ENCODE measurements around the gene RRAD.
"Not testable (repeated sequence)": the region's sequence is repeated elsewhere in the genome, so short reads cannot be mapped to it uniquely, and the experiment has no call there.

The RRAD gene

DNA sequence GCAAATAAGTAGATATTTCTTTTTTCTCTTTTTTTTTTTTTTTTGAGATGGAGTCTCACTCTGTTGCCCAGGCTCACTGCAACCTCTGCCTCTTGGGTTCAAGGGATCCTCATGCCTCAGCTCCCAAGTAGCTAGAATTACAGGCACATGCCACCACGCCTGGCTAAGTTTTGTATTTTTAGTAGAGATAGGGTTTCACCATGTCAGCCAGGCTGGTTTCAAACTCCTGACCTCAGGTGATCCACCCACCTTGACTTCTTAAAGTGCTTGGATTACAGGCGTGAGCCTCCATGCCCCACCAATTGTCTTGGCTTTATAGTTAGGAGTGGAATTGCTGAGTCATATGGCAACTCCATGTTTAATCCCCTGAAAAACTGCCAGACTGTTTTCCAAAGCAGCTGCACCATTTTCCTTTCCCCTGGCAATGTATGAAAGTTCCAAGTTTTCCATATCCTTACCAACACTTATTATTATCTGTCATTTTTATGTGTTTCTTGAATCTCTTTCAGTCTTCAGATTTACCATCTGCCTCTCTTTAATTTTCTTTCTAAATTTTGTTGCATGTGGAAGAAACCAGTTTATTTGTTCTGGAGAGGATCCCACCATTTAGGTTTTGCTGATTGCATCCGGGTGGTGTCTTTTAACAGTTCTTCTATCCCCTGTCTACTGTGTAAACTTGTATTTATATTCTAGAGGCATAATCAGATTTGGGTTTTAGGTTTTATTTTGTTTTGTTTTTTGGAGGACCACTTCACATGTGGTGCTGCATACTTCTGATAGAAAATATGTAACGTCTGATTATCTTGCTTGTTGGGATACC lies 25.8 kb upstream of the RRAD start:
- no peak for DNase-seq

DNA sequence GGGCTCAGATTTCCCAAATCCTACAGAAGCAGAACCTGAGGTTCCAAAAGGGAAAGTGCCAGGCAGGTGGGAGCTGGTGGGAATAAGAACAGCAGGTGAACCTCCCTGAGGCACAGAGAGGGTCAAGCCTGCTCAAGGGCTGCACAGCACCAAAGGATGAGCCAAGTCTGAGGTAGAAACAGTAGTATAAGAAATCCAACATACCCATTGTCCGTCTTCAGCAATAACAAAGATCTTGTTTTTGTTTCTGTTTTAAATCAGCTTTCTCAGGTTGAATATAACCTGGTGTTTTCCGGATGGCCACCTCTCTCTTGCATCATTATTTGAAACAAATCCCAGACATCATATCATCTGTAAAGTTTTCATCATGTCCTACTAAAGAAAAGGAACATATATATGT lies 25.1 kb upstream of the RRAD start:
- DNase-seq, result no peak

DNA sequence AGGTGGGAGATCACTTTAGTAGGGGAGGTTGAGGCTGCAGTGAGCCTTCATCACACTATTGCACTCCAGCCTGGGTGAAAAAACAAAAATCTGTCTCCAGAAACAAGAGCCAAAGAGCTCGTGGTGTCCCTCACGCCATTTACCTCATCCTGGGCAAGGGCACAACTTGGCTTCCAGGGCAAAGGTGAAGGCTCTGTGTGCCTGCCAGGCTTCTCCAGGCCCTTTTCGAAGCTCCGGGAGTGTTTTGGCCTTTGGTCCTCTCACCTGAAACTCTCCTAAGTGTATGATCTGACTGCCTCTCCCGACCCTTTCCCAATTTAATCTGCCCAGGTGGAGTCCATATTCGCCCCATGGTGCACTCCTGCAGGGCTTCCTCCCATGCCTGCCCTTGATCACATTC lies 24.1 kb upstream of the RRAD start:
- DNase-seq, result no peak

DNA sequence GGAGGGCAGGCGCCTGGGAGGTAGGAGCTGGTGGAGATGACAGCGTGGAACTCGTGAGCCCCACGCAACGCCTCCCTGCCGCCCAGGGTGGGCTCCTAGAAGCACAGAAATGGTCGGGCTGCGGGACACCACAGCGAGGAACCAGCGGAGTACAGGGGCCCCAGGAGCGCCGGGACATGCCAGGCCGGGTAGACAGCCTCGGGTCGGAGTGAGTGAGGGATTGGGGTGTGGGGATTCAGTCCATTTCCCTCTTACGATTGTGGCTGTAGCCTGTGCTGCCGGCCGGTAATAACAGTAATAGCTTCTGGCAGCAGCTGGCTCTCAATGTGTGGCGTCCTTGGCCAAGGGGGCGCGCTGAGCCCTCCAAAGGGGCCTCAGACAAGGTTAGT lies 23.5 kb upstream of the RRAD start:
- no peak for DNase-seq

DNA sequence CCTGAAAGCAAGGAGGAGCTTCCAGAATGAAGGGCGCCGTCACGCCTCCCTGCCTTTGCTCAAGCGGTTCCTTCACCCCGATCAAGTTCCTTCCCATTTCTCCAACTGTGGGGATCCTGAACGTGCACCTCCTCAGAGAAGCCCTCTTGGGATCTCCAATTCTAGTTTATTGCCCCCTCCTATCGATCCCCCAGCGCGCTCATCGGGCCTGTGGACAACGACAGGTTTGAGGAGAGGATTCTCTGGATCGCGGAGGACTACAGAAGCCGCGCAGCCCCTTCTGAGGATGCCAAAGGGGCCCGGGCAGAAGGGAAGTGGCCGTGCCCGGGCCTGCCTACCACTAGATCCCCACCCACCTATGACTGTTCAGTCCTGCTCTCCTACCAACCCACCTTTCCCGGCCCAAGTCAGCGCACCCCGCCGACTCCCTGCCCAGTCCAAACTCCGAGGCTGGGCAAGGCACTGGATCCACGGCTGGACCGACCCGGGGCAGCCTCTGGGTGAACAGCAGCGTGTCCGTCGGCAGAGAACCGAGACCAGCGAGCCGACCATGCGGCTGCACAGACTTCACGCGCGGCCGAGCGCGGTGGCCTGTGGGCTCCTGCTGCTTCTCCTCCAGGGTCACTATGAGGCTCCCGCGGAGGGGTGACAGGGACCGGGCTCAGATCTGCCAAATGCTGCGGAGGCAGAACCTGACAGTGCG lies 22.9 kb upstream of the RRAD start:
- no peak for DNase-seq

DNA sequence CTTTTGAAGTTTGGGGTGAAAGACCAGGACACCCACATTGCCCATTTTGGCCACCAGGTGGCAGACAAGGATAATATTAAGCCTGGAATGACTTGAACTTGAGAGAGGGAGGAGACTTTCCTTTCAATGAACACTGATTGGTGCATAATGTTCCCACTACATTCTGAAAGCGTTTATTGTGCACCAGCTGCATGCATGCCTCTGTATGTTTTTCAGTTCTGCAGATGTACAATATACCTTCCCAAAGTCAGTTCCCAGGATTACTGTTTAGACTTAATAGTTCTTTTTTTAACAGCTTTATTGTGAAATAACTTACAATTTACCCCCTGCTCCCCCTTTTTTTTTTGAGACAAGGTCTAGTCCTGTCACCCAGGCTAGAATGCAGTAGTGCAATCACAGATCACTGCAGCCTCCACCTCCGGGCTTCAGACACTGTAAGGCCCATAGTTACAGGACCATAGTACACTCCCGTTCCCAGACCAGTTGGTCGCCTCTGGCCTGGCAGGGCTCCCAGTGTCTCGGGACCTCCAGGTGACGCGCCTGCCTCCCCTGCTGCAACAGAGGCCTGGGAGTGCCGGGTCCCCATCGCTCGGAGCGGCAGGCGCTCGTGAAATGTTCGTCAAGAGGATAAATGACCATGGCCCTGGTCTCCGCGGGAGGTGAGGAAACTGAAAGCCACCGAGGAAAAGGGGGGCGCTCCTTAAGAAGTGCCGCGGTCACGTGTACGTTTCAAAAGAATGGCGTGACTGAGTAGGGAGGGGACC lies 22.1 kb upstream of the RRAD start:
- peak; percentile 76 for DNase-seq

DNA sequence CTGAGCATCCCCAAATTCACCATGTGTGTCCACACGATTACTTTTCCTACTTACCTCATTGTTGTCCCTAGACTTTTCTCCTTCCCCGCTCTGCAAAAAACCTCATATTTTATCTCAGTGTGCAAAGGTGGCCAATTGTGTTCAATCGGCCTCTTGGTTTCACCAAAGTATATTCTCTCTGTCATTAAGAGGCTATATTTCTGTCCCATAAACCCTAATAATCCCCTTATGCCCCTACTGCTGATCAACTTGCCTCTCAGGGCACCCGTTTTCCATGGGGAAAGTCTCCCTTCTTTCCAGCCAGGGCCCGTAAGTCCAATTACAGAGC lies 21.6 kb upstream of the RRAD start:
- DNase-seq, result no peak

DNA sequence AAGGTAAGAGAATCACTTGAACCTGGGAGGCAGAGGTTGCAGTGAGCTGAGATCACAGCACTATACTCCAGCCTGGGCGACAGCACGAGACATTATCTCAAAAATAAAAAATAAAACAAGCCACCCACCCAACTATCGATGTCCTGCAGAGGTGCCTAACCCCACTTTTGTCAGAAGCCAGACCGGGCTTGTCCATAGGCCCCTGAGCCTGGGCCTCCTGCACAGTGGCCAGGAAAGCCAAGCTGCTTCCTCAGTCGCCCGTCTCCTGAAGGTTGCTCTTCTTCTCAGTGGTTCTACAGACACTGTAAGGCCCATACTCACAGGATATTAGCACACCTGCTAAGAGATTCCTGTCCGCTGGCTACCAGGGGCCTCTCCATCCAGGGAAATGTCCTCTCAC lies 21.2 kb upstream of the RRAD start:
- DNase-seq, result no peak

DNA sequence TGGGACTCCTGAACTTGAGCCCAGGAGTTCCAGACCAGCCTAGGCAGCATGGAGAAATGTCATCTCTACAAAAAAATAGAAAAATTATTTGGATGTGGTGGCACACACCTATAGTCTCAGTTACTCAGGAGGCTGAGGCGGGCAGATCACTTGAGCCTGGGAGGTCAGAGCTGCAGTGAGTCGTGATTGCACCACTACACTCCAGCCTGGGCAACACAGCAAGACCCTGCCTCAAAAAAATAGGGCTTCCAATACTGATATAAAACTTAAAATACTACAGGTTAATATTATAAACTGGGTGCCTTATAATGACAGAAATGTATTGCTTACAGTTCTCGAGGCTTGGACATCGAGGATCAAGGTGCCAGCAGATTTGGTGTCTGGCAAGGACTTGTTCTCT lies 20.6 kb upstream of the RRAD start:
- DNase-seq, result no peak

DNA sequence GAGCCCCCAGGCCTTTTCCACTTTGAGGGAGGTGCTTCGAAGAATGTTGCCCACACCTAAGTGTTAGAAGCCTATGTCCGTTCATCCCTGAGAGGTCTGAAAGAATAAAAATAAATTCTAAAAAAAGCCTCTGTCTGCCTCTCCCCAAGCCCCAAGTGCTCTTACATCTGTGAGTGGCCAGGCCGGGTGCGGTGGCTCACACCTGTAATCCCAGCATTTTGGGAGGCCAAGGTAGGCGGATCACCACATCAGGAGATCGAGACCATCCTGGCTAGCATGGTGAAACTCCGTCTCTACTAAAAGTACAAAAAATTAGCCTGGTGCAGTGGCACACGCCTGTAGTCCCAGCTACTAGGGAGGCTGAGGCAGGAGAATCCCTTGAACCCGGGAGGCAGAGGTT lies 19.6 kb upstream of the RRAD start:
- DNase-seq, result not testable (repeated sequence)

DNA sequence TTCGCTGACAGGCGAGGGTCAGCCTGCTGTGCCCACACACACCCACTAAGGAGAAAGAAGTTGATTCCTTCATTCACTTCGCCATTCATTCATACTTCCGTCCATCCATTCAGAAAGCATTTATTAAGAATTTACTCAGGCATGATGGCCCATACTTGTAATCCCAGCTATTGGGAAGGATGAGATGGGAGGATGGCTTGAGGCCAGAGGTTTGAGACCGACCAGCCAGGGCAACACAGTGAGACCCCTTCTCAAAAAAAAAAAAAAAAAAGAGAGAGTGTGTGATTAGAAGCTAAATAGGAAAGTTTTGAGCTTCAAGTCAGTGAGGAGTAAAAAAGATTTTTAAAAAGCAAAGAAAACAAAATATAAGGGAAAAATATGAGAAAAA lies 18.7 kb upstream of the RRAD start:
- DNase-seq, result no peak

DNA sequence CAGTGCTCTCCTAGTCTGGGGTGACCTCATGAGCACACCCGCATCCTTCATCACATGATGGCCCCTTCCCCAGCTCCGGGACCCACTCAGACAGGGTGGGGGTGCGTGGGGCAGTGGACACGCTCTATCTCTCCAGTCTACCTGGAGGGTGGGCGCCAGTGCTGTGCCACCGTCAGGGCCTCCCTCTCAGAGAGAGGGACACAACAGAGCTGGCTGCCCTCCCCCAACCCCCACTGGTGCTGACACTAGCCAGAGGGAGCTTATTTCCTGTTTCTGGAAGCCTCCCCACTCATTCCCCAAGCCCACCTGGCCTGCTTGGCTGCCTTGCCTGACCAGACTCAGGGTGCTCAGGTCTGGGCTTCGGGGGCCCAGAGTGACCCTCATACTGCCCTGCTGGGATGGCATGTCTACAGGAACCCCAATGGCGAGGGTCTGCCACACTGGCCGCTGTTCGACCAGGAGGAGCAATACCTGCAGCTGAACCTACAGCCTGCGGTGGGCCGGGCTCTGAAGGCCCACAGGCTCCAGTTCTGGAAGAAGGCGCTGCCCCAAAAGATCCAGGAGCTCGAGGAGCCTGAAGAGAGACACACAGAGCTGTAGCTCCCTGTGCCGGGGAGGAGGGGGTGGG lies 18.2 kb upstream of the RRAD start:
- DNase-seq, result no peak

DNA sequence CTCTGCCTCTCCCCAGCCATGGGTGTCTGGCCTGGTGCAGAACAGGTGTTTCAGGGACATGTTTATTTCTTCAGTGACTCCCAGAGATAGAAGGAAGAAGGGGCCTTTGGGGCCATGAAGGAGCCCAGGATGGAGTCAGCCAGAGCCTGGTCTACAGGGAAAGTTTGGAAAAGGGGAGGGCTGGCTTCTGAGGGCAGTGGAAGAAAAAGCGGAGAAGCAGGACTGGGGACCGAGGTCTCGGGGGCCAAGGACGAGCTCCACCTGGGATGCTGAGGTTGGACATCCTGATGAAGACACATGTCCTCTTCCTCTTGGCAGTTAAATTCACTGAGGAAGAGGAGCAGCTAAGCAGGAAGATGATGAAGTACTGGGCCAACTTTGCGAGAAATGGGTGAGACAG lies 17.6 kb upstream of the RRAD start:
- DNase-seq, result no peak

DNA sequence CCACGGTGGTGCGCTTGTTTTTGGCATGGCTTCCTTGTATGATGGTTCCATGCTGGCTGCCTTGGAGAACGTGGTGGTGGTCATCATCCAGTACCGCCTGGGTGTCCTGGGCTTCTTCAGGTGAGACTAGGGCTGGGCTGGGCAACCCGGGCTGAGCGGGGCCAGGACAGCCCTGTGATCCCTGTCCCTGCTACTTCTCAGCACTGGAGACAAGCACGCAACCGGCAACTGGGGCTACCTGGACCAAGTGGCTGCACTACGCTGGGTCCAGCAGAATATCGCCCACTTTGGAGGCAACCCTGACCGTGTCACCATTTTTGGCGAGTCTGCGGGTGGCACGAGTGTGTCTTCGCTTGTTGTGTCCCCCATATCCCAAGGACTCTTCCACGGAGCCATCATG lies 14.9 kb upstream of the RRAD start:
- no peak for DNase-seq

DNA sequence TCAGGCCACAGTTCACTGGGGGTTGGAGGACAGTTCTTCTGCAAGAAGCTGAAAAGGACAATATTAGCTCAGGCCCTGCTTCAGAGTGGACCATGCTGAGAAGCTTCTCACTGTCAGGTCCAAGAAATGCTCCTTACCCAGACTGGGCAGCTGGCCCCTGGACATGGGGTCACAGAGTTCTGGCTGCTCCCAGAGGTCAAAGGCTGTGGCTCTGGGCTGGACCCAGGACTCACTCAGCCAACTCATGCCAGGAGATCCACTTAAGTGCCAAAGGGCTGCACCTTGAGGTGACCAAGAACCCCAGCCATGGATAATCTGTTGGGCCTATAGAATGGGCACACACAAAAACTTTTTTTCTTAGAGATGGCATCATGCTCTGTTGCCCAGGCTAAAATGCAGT lies 14.0 kb upstream of the RRAD start:
- no peak for DNase-seq

DNA sequence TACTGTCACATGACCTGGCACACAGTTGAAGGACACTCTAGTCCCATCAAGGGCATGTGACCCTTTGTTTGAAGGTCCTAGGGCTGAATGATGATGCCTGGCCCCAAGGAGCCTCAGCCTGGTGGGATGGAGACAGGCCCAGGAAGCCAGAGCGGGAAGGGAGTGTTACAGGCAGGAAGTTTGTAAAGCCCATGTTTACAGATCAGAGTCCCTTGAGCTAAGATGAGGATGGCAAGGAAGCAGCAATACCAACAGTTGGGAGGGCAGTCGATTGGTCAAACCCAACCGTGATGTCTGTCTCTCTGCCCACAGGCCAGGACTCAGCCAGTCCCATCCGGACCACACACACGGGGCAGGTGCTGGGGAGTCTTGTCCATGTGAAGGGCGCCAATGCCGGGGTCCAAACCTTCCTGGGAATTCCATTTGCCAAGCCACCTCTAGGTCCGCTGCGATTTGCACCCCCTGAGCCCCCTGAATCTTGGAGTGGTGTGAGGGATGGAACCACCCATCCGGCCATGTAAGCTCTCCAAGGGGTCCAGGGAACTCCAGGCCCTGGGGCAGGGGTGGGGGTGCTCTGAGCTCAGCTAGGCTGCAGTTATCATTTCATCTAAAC lies 12.5 kb upstream of the RRAD start:
- DNase-seq, result no peak

DNA sequence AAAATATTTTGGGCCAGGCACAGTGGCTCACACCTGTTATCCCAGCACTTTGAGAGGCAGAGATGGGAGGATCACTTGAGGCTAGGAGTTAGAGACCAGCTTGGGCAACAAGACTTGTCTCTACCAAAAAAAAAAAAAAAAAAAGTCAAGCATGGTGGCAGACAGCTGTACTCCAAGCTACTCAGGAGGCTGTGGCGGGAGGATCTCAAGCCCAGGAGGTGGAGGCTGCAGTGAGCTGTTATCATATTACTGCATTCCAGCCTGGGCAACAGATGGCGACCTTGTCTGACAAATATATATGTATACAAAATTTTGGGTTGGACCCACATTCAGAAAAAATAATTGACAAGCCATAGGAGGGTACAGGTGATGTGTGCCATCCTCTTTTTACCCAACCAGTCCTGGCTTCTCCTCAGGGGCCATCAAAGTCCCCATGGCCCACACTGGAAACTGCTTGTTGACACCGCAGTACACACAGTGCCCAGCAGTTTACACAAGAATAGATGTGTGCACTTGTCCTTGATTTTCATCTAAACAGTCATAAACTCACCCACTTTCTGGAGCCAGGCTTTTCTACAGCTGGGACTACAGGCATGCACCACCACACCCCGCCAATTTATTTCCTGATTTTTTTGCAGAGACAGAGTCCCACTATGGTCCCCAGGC lies 11.7 kb upstream of the RRAD start:
- no peak for DNase-seq

DNA sequence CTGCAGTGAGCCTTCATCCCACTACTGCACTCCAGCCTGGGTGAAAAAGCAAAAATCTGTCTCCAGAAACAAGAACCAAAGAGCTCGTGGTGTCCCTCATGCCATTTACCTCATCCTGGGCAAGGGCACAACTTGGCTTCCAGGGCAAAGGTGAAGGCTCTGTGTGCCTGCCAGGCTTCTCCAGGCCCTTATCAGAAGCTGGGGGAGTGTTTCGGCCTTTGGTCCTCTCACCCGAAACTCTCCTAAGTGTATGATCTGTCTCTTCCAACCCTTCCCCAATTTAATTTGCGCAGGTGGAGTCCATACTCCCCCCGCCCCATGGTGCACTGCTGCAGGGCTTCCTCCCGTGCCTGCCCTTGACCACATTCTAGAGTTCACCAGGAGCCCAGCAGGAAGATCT lies 11.1 kb upstream of the RRAD start:
- no peak for DNase-seq

DNA sequence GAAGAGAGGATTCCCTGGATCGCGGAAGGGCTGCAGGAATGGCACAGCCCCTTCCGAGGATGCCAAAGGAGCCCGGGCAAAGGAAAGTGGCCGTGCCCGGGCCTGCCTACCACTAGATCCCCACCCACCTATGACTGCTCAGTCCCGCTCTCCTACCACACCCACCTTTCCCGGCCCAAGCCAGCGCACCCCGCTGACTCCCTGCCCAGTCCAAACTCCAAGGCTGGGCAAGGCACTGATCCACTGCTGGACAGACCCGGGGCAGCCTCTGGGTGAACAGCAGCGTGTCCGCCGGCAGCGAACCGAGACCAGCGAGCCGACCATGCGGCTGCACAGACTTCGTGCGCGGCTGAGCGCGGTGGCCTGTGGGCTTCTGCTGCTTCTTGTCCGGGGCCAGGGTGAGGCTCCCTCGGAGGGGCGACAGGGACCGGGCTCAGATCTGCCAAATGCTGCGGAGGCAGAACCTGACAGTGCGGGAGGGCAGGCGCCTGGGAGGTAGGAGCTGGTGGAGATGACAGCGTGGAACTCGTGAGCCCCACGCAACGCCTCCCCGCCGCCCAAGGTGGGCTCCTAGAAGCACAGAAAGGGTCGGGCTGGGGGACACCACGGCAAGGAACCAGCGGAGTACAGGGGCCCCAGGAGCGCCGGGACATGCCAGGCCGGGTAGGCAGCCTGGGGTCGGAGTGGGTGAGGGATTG lies 10.1 kb upstream of the RRAD start, which contains the start of gene CES2:
Gene CES2 (plus strand): TSS at position 203 of the 698 bp plus-strand sequence. CDS start 120 bp downstream, at position 323.
- no peak for DNase-seq

DNA sequence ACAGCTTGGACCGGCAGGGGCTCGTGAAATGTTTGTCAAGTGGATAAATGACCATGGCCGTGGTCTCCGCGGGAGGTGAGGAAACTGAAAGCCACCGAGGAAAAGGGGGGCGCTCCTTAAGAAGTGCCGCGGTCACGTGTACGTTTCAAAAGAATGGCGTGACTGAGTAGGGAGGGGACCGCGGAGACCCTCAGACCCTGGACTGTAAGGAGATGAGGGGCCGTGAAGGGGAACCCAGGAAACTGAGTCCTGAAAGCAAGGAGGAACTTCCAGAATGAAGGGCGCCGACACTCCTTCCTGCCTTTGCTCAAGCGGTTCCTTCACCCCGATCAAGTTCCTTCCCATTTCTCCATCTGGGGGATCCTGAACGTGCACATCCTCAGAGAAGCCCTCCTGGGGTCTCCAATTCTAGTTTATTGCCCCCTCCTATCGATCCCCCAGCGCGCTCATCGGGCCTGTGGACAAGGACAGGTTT lies 9.5 kb upstream of the RRAD start:
- not testable (repeated sequence) for DNase-seq

DNA sequence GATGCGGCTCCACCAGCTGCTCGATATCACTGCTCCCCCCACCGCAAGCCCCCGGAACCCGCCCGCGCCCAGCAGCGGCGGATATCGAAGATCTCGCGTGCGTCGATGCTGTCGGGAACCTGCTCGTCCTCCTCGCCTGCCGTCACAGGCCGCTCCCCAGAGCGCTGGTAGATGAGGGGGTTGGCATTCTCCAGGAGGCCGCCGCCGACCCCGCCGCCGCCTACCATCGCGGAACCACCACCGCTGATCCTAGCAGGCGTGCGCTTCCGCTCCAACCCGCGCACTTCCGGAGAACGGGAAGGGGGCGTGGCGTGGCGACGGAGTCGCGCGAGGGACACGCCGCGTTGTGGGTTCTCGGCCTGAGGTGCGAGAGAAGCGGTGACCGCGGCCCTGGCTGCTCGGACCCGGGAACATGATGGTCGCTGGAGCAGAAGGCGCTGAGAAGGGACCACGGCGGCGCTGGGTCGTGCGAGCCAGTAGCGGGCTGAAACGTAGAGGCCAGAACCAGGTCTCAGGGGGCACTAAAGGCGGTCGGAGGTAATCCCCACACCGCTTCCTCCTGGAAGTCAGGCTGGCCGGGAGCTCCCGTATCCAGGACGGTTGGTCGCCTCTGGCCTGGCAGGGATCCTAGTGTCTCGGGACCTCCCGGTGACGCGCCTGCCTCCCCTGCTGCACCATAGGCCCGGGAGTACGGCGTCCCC lies 9.0 kb upstream of the RRAD start, which contains the start of gene CIAO2B:
Gene CIAO2B (minus strand): TSS at position 265 of the 701 bp plus-strand sequence. CDS start 38 bp downstream, at position 227.
- DNase-seq, result peak; percentile 86

Measured in CD4-positive, alpha-beta T cell treated with Interferon gamma for 1 hour (primary cell).